ENCODE data around the gene PPP2R3B. TPM values are rescaled to one million over a fixed set of nuclear protein-coding genes. Genes with fewer than 3 reads are reported as not detected.

Gene PPP2R3B
- total RNA-seq, 4 donors from 2014 or later, result 9.7 to 15.2 (median 12.3) TPM

Small RNAs within 50 kb of the gene (small RNA-seq; reads per million reads assigned to genes)
- not detected for gene RF00017

Other genes with a start within 250 kb of the PPP2R3B start
- 1 to 10 TPM; 3.7 to 7.9 (median 6.3) TPM for gene PLCXD1, start 105.5 kb downstream of the PPP2R3B start, total RNA-seq
- gene GTPBP6, start 68.1 kb downstream of the PPP2R3B start, total RNA-seq, result 10 to 100 TPM; 39.9 to 54.9 (median 47.9) TPM
- gene SHOX, start 243.9 kb upstream of the PPP2R3B start, total RNA-seq, result not detected